Bone marrow (tissue), 2 donors: ENCODE data around the gene LSAMP.
"Not testable (repeated sequence)": the region's sequence is repeated elsewhere in the genome, so short reads cannot be mapped to it uniquely, and the experiment has no call there.

Experiments used
- DNase-seq, 2 donors: peaks; one replicate each; lab custom pipeline; 2025; lab: John Stamatoyannopoulos, UW

Gene LSAMP

GRCh38 chr3:116111765-116112164 lies 333.5 kb downstream of the LSAMP start:
- no peak for DNase-seq

GRCh38 chr3:116103868-116104530 lies 341.3 kb downstream of the LSAMP start:
- DNase-seq = no peak

- no peak for DNase-seq
Measured at GRCh38 chr3:116102037-116102436, 343.2 kb downstream of the LSAMP start.

GRCh38 chr3:116097226-116097625 lies 348.1 kb downstream of the LSAMP start:
- no peak for DNase-seq

GRCh38 chr3:116096631-116097030 lies 348.7 kb downstream of the LSAMP start:
- no peak for DNase-seq

GRCh38 chr3:116093374-116093773 lies 351.9 kb downstream of the LSAMP start:
- DNase-seq = no peak

- no peak for DNase-seq
Measured at GRCh38 chr3:116087426-116087825, 357.9 kb downstream of the LSAMP start.

GRCh38 chr3:116084999-116085791 lies 360.1 kb downstream of the LSAMP start:
- DNase-seq = no peak

- DNase-seq = no peak
Measured at GRCh38 chr3:116083683-116084082, 361.6 kb downstream of the LSAMP start.

- no peak for DNase-seq
Measured at GRCh38 chr3:116078561-116078960, 366.7 kb downstream of the LSAMP start.

- no peak for DNase-seq
Measured at GRCh38 chr3:116077557-116077956, 367.7 kb downstream of the LSAMP start.

GRCh38 chr3:116077059-116077458 lies 368.2 kb downstream of the LSAMP start:
- DNase-seq = no peak

- not testable (repeated sequence) for DNase-seq
Measured at GRCh38 chr3:116070516-116071278, 374.6 kb downstream of the LSAMP start.

- DNase-seq = no peak
Measured at GRCh38 chr3:116070061-116070460, 375.2 kb downstream of the LSAMP start.

- DNase-seq = no peak
Measured at GRCh38 chr3:116069024-116069423, 376.3 kb downstream of the LSAMP start.

- no peak for DNase-seq
Measured at GRCh38 chr3:116067326-116067725, 378.0 kb downstream of the LSAMP start.

- no peak for DNase-seq
Measured at GRCh38 chr3:116065501-116065900, 379.8 kb downstream of the LSAMP start.

GRCh38 chr3:116064646-116065045 lies 380.6 kb downstream of the LSAMP start:
- no peak for DNase-seq

GRCh38 chr3:116059421-116060096 lies 385.7 kb downstream of the LSAMP start:
- DNase-seq = no peak

GRCh38 chr3:116058844-116059243 lies 386.4 kb downstream of the LSAMP start:
- no peak for DNase-seq

- no peak for DNase-seq
Measured at GRCh38 chr3:116057400-116058006, 387.8 kb downstream of the LSAMP start.

GRCh38 chr3:116056280-116056679 lies 389.0 kb downstream of the LSAMP start:
- DNase-seq = no peak
